K562 (cell line): ENCODE results near the gene GALNT12. TPM values are rescaled to one million over a fixed set of nuclear protein-coding genes. Genes with fewer than 3 reads are reported as not detected.

Experiments used
- ARID1B ChIP-seq: fragments of 450-650 bp; IDR thresholded peaks from 2 replicates; pipeline ENCODE4 v1.6.1; 2016; ENCODE audit warnings: antibody characterized with exemption, mild to moderate bottlenecking, inconsistent platforms
- MAFG ChIP-seq: fragments of 450-650 bp; conservative IDR thresholded peaks from 2 replicates; pipeline ENCODE4 v1.6.1; 2016; ENCODE audit warnings: missing genetic modification characterization, missing compliant biosample characterization
- MGA ChIP-seq: fragments of 450-650 bp; IDR thresholded peaks from 2 replicates; pipeline ENCODE4 v1.6.1; 2016; ENCODE audit warnings: mild to moderate bottlenecking, moderate library complexity
- NFRKB ChIP-seq: fragments of 450-650 bp; IDR thresholded peaks from 2 replicates; pipeline ENCODE4 v1.6.1; 2016; ENCODE audit warnings: low read depth
- RFX7 ChIP-seq: fragments of 250-450 bp; sonication (Bioruptor Pico); IDR thresholded peaks from 2 replicates; pipeline ENCODE4 v1.5.1; 2021; ENCODE audit warnings: mild to moderate bottlenecking
- TAF7 ChIP-seq: fragments of 450-650 bp; IDR thresholded peaks from 2 replicates; pipeline ENCODE4 v1.6.1; 2016; ENCODE audit warnings: missing genetic modification characterization, missing compliant biosample characterization
- TCF3 ChIP-seq: sonication (generic); formaldehyde crosslinking; IDR thresholded peaks from 2 replicates; pipeline ENCODE4 v1.4.0; 2020; ENCODE audit warnings: mild to moderate bottlenecking, missing genetic modification reagents
- polyA plus RNA-seq, 8 experiments: library from polyadenylated mRNA; depleted of rRNA in 4 of 8; stranded (reverse) in 5 of 8; unstranded in 3 of 8; fragments of >200 nt; fragmentation: Nextera tagmentation in 2 of 8; fragmentation: Illumina TruSeq in 1 of 8; extraction: Ambion mirVana in 2 of 8; extraction: Trizol in 1 of 8; gene quantifications; 2 replicates each; pipeline versions ENCODE4 v1.2.1 to v1.2.3, GENCODE V29; 2011 to 2014; ENCODE audit warnings: inconsistent platforms in 1 of 8, missing spikeins in 1 of 8
- total RNA-seq, 7 experiments: library from RNA; depleted of rRNA in 6 of 7; stranded (reverse); fragments of >200 nt in 6 of 7; fragmentation: Illumina TruSeq in 2 of 7; extraction: Trizol in 2 of 7; gene quantifications; 2 replicates each; pipeline versions ENCODE4 v1.2.1 to v1.2.3, GENCODE V29; 2011 to 2021; ENCODE audit warnings: low replicate concordance in 1 of 7
- TF ChIP-seq, protein P1 (sequence below): IDR thresholded peaks from 2 replicates; pipeline ENCODE4 v1.6.1; 2011; ENCODE audit warnings: borderline replicate concordance, low read depth, mild to moderate bottlenecking, moderate library complexity, low read length; ENCODE audit not compliant: insufficient read depth, poor library complexity, severe bottlenecking
- TF ChIP-seq, protein P2 (sequence below): fragments of 250-450 bp; sonication (Bioruptor Pico); IDR thresholded peaks from 2 replicates; pipeline ENCODE4 v1.5.0; 2020; ENCODE audit warnings: mild to moderate bottlenecking
- TF ChIP-seq, protein P3 (sequence below), 2 experiments: IDR thresholded peaks; 2 replicates each; pipeline ENCODE4 v1.6.1; 2011; ENCODE audit warnings: borderline replicate concordance in 1 of 2, control low read depth in 1 of 2, low read depth in 1 of 2, low read length in 1 of 2, mild to moderate bottlenecking in 1 of 2, mixed read lengths in 1 of 2, moderate library complexity in 1 of 2; ENCODE audit not compliant: insufficient read depth in 1 of 2, insufficient read length in 1 of 2, poor library complexity in 1 of 2, severe bottlenecking in 1 of 2; ENCODE audit errors: extremely low read depth in 1 of 2

Gene GALNT12
- total and polyA plus RNA-seq, 9 of the 15 experiments (the other 6 are each of a cell fraction or from before 2014, with no cell fraction given) = 29.7 to 82.9 (median 44.2) TPM

DNA sequence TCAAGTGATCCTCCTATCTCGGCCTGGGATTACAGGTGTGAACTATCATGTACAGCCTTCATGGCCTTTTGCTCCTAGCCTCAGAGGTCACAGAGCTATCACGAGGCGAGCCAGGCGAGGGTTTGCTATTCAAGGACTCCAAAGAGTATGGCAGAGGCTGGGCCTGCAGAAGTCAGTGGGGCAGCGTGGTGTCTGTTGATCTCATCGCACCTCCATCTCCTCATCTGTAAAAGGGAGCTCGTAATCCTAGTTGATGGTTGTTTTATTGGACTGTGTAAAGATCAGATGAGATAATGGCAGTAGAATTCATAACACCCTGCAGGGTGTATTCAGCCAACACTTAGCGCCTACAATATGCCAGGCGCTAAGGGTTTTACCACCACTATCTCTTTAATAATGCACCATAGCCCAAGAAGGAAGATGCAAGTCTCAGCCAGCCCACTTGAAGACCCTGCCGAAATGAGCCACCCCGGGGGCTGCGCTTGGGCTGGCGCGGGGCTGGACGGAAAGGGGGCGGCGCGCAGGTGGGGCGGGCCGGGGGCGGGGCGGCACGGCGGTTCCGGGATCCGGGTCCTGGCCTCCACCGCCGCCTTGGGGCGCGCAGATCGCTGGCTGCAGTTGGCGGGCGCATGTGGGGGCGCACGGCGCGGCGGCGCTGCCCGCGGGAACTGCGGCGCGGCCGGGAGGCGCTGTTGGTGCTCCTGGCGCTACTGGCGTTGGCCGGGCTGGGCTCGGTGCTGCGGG lies at the start of gene GALNT12 (continued):
- TF ChIP-seq, protein P1, sequence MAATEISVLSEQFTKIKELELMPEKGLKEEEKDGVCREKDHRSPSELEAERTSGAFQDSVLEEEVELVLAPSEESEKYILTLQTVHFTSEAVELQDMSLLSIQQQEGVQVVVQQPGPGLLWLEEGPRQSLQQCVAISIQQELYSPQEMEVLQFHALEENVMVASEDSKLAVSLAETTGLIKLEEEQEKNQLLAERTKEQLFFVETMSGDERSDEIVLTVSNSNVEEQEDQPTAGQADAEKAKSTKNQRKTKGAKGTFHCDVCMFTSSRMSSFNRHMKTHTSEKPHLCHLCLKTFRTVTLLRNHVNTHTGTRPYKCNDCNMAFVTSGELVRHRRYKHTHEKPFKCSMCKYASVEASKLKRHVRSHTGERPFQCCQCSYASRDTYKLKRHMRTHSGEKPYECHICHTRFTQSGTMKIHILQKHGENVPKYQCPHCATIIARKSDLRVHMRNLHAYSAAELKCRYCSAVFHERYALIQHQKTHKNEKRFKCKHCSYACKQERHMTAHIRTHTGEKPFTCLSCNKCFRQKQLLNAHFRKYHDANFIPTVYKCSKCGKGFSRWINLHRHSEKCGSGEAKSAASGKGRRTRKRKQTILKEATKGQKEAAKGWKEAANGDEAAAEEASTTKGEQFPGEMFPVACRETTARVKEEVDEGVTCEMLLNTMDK = peak; percentile 60
- TF ChIP-seq NFRKB (no peak), ARID1B (0 out of 2 replicates have a peak, but pooled peaks have one; percentile 9), MGA (peak; percentile 85), TAF7 (tag) (no peak), RFX7 (CRISPR knock-in tag) (no peak), TCF3 (CRISPR knock-in tag) (no peak), MAFG (tag) (no peak)
- TF ChIP-seq, protein P2, sequence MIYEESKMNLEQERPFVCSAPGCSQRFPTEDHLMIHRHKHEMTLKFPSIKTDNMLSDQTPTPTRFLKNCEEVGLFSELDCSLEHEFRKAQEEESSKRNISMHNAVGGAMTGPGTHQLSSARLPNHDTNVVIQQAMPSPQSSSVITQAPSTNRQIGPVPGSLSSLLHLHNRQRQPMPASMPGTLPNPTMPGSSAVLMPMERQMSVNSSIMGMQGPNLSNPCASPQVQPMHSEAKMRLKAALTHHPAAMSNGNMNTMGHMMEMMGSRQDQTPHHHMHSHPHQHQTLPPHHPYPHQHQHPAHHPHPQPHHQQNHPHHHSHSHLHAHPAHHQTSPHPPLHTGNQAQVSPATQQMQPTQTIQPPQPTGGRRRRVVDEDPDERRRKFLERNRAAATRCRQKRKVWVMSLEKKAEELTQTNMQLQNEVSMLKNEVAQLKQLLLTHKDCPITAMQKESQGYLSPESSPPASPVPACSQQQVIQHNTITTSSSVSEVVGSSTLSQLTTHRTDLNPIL (CRISPR knock-in tag) = no peak
- TF ChIP-seq, protein P3, sequence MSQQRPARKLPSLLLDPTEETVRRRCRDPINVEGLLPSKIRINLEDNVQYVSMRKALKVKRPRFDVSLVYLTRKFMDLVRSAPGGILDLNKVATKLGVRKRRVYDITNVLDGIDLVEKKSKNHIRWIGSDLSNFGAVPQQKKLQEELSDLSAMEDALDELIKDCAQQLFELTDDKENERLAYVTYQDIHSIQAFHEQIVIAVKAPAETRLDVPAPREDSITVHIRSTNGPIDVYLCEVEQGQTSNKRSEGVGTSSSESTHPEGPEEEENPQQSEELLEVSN (IDR thresholded peaks at IDR 0.05; ENCODE audit: borderline replicate concordance in 1 of 2, extremely low read depth in 1 of 2, insufficient read depth in 1 of 2, insufficient read length in 1 of 2, low read depth in 1 of 2, low read length in 1 of 2, poor library complexity in 1 of 2, severe bottlenecking in 1 of 2) = peak; percentile 46 to 93
